Activated T-helper 2 cell treated with anti-CD3 and anti-CD28 coated beads, Interferon-gamma antibody, Interleukin-2, Interleukin-4, amounts not matched to agents 10 μg/mL and 5 μg/mL and 100 μg/mL, durations not matched to agents 14 hours and 24 hours and 36 hours (primary cell): Measurements from ENCODE around the gene RB1. TPM values are rescaled to one million over a fixed set of nuclear protein-coding genes. Genes with fewer than 3 reads are reported as not detected.

Experiments used
- DNase-seq: peaks from one replicate; pipeline ENCODE4 v3.0.0; 2021; ENCODE audit warnings: low spot score
- H3K27ac Mint-ChIP-seq: one replicate; pipeline ENCODE4 v1.8.0; 2021; ENCODE audit warnings: mixed read lengths
- H3K27me3 Mint-ChIP-seq: one replicate; pipeline ENCODE4 v1.8.0; 2021; ENCODE audit warnings: low read depth, mixed read lengths
- H3K36me3 Mint-ChIP-seq: one replicate; pipeline ENCODE4 v1.8.0; 2021; ENCODE audit warnings: low read depth, mixed read lengths
- H3K4me1 Mint-ChIP-seq: one replicate; pipeline ENCODE4 v1.8.0; 2021; ENCODE audit warnings: low read depth, mixed read lengths
- H3K4me3 Mint-ChIP-seq: one replicate; pipeline ENCODE4 v1.8.0; 2021; ENCODE audit warnings: low read depth, mild to moderate bottlenecking, moderate library complexity, mixed read lengths
- H3K9me3 Mint-ChIP-seq: one replicate; pipeline ENCODE4 v1.8.0; 2021; ENCODE audit warnings: mixed read lengths
- intact Hi-C: fragments of 100-400 bp; cut with micrococcal nuclease; formaldehyde crosslinking; loops from one replicate; pipeline ENCODE4 v1.15.1; 2023
- total RNA-seq: library from RNA; stranded (reverse); gene quantifications from 2 replicates; pipeline ENCODE4 v1.2.3, GENCODE V29; 2022

The RB1 gene
- total RNA-seq, 1 donor from 2014 or later = 28.0 TPM

DNA sequence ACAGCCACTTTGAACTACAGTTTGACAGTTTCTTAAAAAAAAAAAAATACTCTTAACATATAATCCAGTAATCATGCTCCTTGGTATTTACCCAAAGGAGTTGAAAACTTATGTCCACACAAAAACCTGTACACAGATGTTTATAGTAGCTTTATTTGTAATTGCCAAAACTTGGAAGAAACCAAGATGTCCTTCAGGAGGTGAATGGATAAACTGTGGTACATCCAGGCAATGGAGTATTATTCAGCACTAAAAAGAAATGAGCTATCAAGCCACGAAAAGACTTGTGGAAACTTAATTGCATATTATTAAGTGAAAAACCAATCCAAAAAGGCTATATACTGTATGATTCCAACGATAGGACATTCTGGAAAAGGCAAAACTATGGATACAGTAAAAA is 184.4 kb downstream of the RB1 start:
- Mint-ChIP-seq H3K4me3 (no peak overlapping the region), H3K9me3 (peaks cover 7% of the 10 kb centered on the region), H3K27me3 (no peaks in the 10 kb centered on the region), H3K36me3 (peaks cover 39% of the 10 kb centered on the region), H3K27ac (no peak overlapping the region), H3K4me1 (peaks cover 42% of the 10 kb centered on the region)
- intact Hi-C loops = no loop called here
- no peak for DNase-seq

- Mint-ChIP-seq H3K27me3 (no peaks in the 10 kb centered on the region), H3K9me3 (peaks cover 7% of the 10 kb centered on the region), H3K36me3 (peaks cover 33% of the 10 kb centered on the region), H3K27ac (peak overlapping the region; percentile 18), H3K4me1 (peaks cover 42% of the 10 kb centered on the region), H3K4me3 (peak overlapping the region; percentile 41)
- no peak for DNase-seq
- intact Hi-C loops = no loop called here
Observed at GRCh38 chr13:48488995-48489394, 185.4 kb downstream of the RB1 start.

- intact Hi-C loops = loop anchor here (2.0 to 5.0 kb wide), 6 partner anchors 79 to 258 kb away; partner anchors contain the start of genes CYSLTR2, ITM2B and RB1
Observed at GRCh38 chr13:48489666-48490065, 186.1 kb downstream of the RB1 start.

DNA sequence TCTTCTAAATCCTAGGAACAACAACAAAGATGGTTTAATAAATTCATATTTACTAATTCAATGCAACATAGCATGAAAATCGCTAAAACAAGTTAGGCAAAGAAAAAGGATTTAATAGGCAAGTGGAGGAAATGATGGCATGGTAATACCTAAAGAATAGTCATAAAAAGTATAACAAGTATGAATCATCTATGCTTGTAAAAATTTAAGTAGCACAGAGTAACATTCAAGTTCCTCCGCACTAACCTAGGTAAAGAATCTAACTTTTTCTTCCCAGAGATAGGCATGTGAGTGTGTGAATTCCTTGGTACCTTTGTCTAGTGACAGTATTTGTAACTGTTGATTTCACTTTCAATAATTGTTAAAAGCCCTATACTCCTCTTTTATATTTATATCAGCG is 186.7 kb downstream of the RB1 start:
- Mint-ChIP-seq H3K9me3 (peaks cover 7% of the 10 kb centered on the region), H3K36me3 (peaks cover 30% of the 10 kb centered on the region), H3K4me3 (peak overlapping the region; percentile 48), H3K27me3 (no peaks in the 10 kb centered on the region), H3K4me1 (peaks cover 45% of the 10 kb centered on the region), H3K27ac (peak overlapping the region; percentile 36)
- no peak for DNase-seq
- intact Hi-C loops = loop anchor here (2.0 to 5.0 kb wide), 6 partner anchors 79 to 258 kb away; partner anchors contain the start of genes CYSLTR2, ITM2B and RB1

More at GRCh38 chr13:48489666-48490065, 186.1 kb downstream of the RB1 start:
- Mint-ChIP-seq H3K4me3 (peak overlapping the region; percentile 48), H3K4me1 (peaks cover 42% of the 10 kb centered on the region), H3K27me3 (no peaks in the 10 kb centered on the region), H3K36me3 (peaks cover 33% of the 10 kb centered on the region), H3K27ac (peak overlapping the region; percentile 36), H3K9me3 (peaks cover 7% of the 10 kb centered on the region)
- DNase-seq = no peak

DNA sequence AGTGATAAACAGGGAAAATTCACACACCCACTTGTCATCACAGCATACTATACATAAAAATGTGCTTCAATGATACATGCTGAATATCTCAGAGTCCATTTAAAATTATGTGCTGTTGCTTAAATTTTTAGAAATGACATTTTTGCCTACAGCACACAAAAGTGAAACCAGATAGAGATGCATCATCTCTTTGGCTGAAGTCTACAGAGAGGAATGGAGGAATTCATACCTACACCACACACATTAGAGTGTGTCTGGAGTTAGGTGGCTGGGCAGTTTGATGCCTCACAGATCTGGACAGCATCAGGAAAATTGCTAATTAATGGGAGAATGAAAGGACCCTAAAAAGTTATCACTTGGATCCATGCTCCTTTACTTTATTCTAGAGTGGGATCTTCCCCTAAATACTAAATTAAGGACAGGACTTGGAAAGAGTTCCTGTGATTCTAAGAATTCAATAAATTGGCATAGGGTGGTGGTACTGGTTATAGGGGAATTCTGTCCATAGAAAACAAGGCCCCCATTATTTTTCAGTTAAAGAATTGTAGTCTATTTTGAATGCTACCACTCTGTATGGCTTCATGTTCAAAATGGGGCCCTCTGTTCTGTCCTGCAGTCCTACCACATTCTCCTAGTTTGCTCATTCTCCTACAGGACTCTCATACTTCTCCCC is 188.0 kb downstream of the RB1 start:
- Mint-ChIP-seq H3K4me1 (peaks cover 53% of the 10 kb centered on the region), H3K9me3 (peaks cover 7% of the 10 kb centered on the region), H3K27me3 (no peaks in the 10 kb centered on the region), H3K4me3 (no peak overlapping the region), H3K36me3 (peaks cover 26% of the 10 kb centered on the region), H3K27ac (peak overlapping the region; percentile 62)
- intact Hi-C loops = loop anchor here (1.0 to 5.0 kb wide), 10 partner anchors 14 to 259 kb away; partner anchors contain the start of genes CYSLTR2, ITM2B and RB1
- no peak for DNase-seq

GRCh38 chr13:48492096-48492440 is 188.5 kb downstream of the RB1 start:
- peaks cover 23% of the 10 kb centered on the region for H3K36me3 Mint-ChIP-seq
- H3K27me3 Mint-ChIP-seq = no peaks in the 10 kb centered on the region
- no peak overlapping the region for H3K27ac Mint-ChIP-seq
- no peak overlapping the region for H3K4me3 Mint-ChIP-seq
- H3K9me3 Mint-ChIP-seq = peaks cover 7% of the 10 kb centered on the region
- no peak for DNase-seq
- H3K4me1 Mint-ChIP-seq = peaks cover 54% of the 10 kb centered on the region
- intact Hi-C loops = loop anchor here (1.0 to 5.0 kb wide), 9 partner anchors 13 to 260 kb away; partner anchors contain the start of genes CYSLTR2, ITM2B and RB1

GRCh38 chr13:48492470-48493065 is 189.0 kb downstream of the RB1 start:
- Mint-ChIP-seq H3K36me3 (peaks cover 19% of the 10 kb centered on the region), H3K9me3 (peaks cover 4% of the 10 kb centered on the region), H3K4me1 (peaks cover 57% of the 10 kb centered on the region), H3K27me3 (no peaks in the 10 kb centered on the region), H3K4me3 (no peak overlapping the region), H3K27ac (no peak overlapping the region)
- intact Hi-C loops = loop anchor here (1.0 to 5.0 kb wide), 9 partner anchors 13 to 260 kb away; partner anchors contain the start of genes CYSLTR2, ITM2B and RB1
- peak; percentile 77 for DNase-seq

DNA sequence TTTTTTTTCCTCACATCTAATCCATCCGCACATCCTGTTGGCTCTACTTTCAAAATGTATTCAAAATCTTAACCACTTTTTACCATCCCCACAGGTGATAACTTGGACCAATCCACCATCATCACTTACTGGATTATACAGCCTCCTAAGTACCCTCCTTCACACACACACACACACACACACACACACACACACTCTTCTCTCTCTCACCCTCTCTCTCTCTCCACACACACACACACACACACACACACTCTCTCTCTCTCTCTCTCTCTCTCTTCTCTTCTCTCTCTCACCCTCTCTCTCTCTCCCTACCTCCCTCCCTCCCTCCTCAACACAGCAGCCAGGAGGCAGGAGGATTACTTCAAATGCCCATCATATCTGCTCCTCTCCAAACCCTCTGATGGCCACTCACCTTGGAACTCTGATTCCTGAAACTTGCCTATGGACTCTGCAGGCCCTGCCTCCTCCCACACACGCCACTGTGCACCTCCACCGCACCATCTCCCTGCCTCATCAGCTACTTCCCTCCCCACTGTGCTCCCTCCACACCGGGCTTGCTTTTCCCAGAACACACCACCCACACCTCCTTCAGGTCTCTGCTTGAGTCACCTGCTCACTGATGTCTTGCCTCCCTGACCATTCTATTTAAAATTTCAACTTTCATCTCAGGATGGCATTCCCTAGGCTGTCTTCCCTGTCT is 189.7 kb downstream of the RB1 start:
- peaks cover 12% of the 10 kb centered on the region for H3K36me3 Mint-ChIP-seq
- H3K9me3 Mint-ChIP-seq = peaks cover under 1% of the 10 kb centered on the region
- no peak overlapping the region for H3K4me3 Mint-ChIP-seq
- intact Hi-C loops = loop anchor here (5.0 kb wide), 5 partner anchors 146 to 261 kb away; partner anchors contain the start of genes CYSLTR2, ITM2B and RB1
- no peak overlapping the region for H3K27ac Mint-ChIP-seq
- no peak for DNase-seq
- no peaks in the 10 kb centered on the region for H3K27me3 Mint-ChIP-seq
- peaks cover 61% of the 10 kb centered on the region for H3K4me1 Mint-ChIP-seq

GRCh38 chr13:48493851-48494250 is 190.3 kb downstream of the RB1 start:
- intact Hi-C loops = loop anchor here (5.0 kb wide), 5 partner anchors 147 to 262 kb away; partner anchors contain the start of genes CYSLTR2, ITM2B and RB1
- no peaks in the 10 kb centered on the region for H3K9me3 Mint-ChIP-seq
- DNase-seq = no peak
- no peak overlapping the region for H3K27ac Mint-ChIP-seq
- H3K4me1 Mint-ChIP-seq = peaks cover 61% of the 10 kb centered on the region
- no peaks in the 10 kb centered on the region for H3K27me3 Mint-ChIP-seq
- H3K4me3 Mint-ChIP-seq = no peak overlapping the region
- peaks cover 12% of the 10 kb centered on the region for H3K36me3 Mint-ChIP-seq

DNA sequence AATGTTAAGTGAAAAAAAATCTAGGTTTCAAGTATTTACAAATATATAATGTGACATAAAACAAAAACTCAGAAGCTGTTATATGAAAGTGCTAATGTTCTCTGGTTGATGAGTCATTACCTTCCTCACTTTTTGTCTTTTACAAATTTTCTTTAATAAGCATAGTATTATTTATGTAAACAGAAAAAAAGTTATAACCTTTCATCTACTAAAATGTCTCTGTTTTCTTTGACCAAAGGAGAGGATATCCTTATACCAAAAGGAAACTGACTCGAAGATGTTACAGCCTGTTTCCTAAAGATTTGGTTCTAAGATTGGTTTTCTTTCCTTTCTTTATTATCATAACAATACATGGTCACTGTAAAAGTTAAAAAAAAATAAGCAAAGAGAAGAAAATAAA is 191.3 kb downstream of the RB1 start:
- Mint-ChIP-seq H3K9me3 (no peaks in the 10 kb centered on the region), H3K4me3 (no peak overlapping the region), H3K4me1 (peaks cover 62% of the 10 kb centered on the region), H3K27ac (no peak overlapping the region), H3K27me3 (no peaks in the 10 kb centered on the region), H3K36me3 (peaks cover 13% of the 10 kb centered on the region)
- no peak for DNase-seq
- intact Hi-C loops = loop anchor here (5.0 kb wide), 6 partner anchors 48 to 263 kb away; partner anchors contain the start of genes CYSLTR2, ITM2B and RB1

DNA sequence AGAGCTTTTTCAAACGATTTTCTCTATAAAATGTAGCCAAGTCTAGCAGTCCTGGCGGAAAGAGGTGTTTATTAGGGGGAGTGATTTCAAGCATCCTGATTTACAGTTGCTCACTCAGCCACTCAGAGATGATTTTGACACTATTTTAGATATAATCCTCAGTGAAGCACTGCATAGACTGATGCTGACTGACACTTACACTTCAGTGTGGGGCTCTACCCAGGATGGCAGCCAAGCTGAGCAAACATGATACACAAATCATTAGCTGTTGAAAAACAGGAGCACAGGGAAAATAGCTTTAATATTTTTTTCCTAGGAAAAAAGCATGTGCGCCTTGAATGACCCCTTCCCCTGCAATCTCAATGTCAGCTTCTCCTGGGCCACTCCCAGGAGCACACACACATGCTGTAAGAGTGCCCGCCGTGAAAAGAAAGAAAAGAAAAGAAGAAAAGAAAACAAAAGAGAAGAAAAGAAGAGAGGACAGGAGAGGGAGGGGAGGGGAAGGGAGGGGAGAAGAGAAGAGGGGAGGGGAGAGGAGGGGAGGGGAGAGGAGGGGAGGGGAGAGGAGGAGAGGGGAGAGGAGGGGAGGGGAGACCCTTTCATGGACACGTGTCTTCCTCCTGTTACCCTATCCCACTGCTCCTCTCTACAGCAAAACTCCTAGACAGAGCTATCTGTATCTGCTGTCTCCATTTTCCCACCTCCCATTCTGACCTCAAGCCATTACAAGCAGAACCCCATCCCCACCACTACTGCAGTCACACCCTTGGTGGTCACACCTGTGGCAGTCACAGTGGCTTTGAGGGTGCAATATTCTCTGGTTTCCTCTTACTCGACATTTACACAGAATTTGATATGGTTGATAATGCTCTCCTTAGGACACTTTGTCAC is 193.0 kb downstream of the RB1 start:
- Mint-ChIP-seq H3K27me3 (no peaks in the 10 kb centered on the region), H3K9me3 (no peaks in the 10 kb centered on the region), H3K4me3 (peak overlapping the region; percentile 48), H3K27ac (peak overlapping the region; percentile 43), H3K36me3 (peaks cover 20% of the 10 kb centered on the region), H3K4me1 (peaks cover 62% of the 10 kb centered on the region)
- DNase-seq = peak; percentile 49
- intact Hi-C loops = loop anchor here (1.0 to 5.0 kb wide), 2 partner anchors 9 to 49 kb away; no protein-coding TSS in a partner anchor

- no peaks in the 10 kb centered on the region for H3K27me3 Mint-ChIP-seq
- intact Hi-C loops = loop anchor here (1.0 to 5.0 kb wide), 2 partner anchors 8 to 50 kb away; no protein-coding TSS in a partner anchor
- H3K27ac Mint-ChIP-seq = no peak overlapping the region
- H3K4me3 Mint-ChIP-seq = no peak overlapping the region
- DNase-seq = no peak
- no peaks in the 10 kb centered on the region for H3K9me3 Mint-ChIP-seq
- H3K4me1 Mint-ChIP-seq = peaks cover 66% of the 10 kb centered on the region
- peaks cover 26% of the 10 kb centered on the region for H3K36me3 Mint-ChIP-seq
Observed at GRCh38 chr13:48497669-48498068, 194.1 kb downstream of the RB1 start.
